Brain pericyte (primary cell): Measurements from ENCODE around the gene HFE.
"Not testable (repeated sequence)": the region's sequence is repeated elsewhere in the genome, so short reads cannot be mapped to it uniquely, and the experiment has no call there.

Experiments used
- DNase-seq: peaks from one replicate; pipeline ENCODE4 v3.0.0-alpha.2; 2012; ENCODE audit warnings: low read depth, low spot score

The HFE gene

DNA sequence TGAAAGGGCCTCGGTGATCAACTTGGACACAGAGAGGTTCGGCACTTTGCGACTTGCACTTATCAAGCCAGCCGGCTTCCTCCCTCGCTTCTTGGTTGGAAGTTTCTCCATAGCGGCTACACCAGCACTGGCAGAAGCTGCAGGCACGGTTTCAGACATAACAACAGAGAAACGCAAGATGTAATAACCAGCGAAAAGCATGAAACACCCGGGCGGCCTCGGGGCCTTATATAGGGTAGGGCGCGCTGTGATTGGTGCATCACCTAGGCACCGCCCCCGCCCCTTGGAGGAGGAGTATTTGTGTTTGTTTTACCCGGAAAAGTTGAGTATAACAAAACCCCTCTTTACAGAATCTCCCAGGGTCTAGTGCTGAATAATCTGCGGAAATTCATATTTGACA lies 20.7 kb downstream of the HFE start:
- DNase-seq: no peak

DNA sequence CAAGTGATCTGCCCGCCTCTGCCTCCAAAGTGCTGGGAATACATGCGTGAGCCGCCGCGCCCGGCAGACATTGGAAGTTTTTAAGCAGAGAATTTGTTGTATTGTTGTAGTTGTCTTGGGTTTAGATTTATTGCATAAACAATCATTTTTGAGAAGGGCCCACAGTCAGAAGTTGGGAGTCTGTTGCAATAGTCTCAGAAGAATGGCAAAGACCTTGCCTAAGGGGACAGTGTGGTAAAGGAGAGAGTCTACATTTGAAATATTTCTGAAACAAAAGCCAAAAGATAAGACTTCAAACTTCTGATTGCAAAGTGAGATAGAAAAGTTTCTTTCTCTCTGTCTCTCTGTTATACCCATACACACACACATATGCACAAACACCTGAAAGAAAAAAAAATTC lies 22.5 kb downstream of the HFE start:
- no peak for DNase-seq

DNA sequence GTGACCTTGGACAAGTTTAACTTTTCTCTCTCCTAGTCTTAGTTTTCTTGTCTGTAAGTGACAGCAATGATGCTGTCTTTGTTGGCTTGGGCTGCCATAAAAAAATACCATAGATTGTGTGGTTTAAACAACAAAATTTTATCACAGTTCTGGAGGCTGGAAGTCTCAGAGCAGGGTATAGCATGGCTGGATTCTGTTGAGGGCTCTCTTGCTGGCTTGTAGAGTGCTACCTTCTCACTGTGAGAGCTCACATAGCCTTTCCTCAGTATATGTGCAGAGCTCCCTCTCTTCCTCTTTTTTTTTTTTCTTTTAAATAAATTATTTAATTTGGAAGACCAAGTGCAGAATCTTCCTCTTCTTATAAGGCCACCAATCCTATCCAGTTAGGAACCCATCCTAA lies 26.3 kb downstream of the HFE start:
- no peak for DNase-seq

DNA sequence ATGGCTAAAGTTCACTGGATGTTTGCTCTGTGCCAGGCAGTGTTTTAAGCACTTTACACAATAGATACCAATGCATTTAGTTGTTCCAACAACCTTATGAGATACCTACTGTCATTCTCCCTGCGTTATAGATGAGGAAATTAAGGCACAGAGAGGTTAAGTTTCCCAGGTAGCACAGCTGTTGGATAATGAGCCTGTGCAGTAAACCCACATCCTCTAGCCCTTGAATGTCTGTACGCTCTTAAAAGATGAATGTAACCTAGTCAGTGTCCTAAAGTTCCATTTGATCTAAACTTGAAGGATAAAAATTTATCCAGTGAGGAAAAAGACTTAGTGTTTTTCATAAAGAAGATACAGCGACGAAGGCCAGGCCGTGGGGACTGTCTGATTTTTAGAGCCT lies 28.0 kb downstream of the HFE start:
- DNase-seq: no peak

DNA sequence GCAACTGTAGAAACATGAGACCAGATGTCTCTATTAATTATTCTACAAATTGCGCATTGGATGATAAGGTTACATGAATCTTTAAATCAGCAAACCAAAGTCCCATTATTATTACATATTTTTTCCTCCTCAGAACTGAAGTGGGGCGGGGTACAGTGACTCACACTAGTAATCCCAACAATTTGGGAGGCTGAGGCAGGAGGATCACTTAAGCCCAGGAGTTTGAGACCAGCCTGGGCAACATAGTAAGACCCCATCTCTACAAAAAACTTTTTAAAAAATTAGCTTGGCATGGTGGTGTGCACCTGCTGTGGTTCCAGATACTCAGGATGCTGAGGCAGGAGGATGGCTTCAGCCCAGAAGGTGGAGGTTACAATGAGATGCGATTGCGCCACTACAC lies 29.0 kb downstream of the HFE start:
- no peak for DNase-seq

DNA sequence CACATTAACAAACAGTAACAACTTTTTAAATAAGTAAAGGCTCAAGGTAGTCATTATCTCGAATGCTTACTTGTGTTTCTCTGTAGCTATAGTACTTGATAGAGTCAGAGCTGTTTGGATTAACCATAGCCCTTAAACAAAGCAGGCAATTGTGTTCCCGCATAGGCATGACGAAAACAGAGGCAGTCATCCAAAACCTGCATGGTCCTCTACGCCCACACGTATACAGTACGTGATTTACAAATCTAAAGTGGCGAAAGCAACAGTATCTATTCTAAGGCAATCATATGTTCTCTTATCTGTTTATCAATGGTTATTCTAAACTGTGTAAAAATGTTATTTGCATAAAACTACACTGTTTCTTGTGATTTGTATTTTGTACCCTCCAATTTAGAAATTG lies 31.8 kb downstream of the HFE start:
- DNase-seq: no peak

DNA sequence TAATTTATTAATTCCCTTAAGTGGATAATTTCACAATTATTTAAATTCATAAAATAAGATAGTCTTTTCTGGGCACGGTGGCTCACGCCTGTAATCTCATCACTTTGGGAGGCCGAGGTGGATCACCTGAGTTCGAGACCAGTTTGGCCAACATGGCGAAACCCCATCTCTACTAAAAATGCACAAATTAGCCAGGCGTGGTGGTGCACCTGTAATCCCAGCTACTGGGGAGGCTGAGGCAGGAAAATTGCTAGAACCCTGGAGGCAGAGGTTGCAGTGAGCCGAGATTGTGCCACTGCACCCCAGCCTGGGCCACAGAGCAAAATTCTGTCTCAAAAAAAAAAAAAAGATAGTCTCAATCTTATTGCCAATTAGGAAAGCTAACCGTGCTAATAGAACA lies 32.9 kb downstream of the HFE start:
- DNase-seq: not testable (repeated sequence)

DNA sequence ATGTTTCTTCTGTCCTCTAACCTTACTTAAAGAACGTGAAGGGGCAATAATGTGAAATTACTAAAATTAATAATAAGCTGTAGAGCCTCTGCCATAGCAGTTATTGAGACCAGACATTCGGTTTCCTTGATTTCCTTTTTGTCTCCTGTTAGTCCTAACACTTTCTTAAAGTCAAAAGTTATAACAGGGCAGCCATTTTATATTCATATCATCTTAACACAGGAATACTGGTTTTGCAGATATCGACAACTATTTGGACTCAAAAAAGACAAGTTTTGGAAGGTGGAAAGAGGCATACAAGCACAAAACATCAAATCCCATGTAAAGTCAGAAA lies 33.5 kb downstream of the HFE start:
- DNase-seq: no peak

DNA sequence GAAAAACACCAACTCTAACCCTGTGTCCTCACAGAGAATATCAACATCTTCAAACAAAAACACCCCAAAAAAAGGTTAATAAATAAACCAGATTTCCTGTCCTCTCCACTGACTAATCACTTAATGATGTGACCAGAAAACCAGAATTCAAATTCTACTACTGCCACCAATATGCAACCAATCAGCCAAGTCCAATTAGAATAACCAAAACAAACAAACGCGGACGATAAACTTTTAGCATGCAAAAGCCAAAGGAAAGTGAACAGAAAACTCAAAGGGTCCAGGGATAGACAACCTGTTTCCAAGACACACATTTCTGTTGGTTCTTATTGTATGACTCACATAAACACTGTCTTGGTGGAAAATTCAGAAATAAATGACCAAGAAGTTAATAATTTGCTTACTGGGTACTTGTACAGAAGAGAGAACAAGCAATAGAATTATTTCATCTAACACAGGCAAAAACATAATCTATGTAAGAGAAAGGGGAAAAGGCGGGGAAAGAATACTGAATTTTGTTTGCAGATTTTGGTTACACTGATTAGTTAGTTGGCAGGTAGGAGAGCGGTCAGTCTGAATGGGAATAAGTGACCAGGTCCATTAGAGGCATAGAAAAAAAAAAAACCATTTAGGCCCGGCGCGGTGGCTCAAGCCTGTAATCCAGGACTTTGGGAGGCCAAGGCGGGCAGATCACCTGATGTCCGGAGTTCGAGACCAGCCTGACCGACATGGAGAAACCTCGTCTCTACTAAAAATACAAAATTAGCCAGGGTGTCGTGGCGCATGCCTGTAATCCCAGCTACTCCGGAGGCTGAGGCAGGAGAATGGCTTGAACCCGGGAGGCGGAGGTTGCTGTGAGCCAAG lies 34.1 kb downstream of the HFE start:
- no peak for DNase-seq

DNA sequence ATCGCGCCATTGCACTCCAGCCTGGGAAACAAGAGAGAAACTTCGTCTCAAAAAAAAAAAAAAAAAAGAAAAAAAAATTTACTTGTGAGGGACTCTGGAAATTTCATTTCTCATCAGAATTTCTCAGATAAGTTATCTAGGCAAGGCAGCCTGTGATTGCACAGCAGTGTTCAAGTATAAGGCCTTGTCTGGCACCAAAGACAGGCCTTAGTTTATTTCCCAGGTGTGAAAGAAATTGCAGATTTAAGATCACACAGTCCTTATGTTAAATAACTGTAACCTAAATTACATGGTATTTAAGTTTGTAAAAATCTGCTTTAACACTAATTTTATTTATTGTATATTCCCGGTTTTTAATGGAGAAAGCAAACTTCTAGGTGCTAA lies 34.8 kb downstream of the HFE start:
- no peak for DNase-seq

DNA sequence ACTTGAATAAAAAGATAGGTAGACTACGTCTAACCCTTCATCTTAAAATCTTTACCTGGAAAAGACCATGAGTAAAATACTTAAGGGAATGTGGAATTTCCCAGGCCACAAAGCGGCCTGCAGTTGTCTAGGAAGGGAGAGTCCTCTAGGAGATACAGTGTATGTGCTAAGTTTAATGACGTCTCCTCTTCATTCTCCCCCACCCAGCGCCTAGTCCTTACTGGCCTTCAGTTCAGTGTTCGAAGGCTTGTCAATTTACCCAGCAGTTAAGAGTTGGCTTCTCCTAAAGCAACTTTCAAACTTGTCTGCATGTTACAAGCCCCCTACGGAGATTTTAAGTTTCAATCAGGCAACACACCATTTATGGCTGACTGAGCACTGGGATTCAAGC lies 35.2 kb downstream of the HFE start:
- DNase-seq: no peak

DNA sequence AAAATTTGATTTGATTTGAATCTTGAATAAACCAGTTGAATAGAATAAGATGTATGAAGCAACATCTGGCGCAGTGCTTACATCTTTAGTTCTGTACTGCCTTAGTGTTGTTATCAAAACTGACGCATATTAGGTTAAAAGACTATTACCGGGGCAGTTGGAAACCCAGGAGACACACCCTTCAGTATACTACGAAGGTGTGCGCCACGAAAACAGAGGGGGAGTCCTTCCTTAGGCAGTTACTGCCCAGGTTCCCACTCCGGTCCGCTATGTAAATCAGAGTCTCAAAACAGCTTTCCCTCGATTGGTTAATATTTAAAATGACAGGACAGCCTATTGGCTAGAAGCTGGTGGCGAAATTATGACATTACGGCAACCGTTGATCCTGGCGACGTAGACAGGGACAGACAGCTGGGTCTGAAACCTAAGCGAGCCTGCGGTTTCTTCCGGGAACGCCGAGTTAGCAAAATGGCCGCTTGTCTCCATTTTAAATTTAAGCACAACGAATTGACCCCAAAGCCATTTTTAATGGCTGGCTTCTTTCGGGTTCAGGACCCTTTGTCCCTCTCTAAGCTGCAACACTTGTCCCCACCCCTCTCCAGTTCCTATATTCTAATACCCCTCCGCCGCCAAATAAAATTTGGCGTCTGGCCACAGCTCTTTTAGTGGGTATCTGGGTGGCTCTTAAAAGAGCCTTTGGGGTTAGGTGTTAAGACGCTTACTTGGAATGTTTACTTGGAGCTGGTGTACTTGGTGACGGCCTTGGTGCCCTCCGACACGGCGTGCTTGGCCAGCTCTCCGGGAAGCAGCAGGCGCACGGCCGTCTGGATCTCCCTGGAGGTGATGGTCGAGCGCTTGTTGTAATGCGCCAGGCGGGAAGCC lies 35.8 kb downstream of the HFE start:
- DNase-seq: peak; percentile 88

DNA sequence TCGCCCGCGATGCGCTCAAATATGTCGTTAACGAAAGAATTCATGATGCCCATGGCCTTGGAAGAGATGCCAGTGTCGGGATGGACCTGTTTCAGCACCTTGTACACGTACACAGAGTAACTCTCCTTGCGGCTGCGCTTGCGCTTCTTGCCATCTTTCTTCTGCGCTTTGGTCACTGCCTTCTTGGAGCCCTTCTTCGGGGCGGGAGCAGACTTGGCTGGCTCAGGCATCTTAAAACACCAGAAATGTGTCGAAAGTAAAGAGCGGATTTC lies 36.4 kb downstream of the HFE start:
- DNase-seq: peak; percentile 95

DNA sequence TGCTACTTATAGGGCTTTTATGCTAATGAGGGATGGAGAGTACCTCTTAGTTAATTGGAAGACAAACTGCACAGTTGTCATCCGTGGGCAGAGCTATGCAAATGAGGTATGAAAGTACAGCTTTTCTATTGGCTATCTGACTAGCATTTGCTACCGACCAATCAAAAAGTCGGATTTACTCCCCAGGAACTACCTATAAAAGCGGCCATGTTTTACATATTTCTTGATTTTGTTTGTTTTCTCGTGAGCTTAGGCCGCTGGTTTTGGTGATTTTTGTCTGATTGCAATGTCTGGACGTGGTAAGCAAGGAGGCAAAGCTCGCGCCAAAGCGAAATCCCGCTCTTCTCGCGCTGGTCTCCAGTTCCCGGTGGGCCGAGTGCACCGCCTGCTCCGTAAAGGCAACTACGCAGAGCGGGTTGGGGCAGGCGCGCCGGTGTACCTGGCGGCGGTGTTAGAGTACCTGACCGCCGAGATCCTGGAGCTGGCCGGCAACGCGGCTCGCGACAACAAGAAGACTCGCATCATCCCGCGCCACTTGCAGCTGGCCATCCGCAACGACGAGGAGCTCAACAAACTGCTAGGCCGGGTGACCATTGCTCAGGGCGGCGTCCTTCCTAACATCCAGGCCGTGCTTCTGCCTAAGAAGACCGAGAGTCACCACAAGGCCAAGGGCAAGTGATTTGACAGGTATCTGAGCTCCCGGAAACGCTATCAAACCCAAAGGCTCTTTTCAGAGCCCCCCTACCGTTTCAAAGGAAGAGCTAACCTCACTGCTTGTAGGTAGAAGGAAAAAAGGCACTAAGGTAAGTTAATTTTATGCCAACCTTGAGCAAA lies 36.9 kb downstream of the HFE start:
- DNase-seq: peak; percentile 13

DNA sequence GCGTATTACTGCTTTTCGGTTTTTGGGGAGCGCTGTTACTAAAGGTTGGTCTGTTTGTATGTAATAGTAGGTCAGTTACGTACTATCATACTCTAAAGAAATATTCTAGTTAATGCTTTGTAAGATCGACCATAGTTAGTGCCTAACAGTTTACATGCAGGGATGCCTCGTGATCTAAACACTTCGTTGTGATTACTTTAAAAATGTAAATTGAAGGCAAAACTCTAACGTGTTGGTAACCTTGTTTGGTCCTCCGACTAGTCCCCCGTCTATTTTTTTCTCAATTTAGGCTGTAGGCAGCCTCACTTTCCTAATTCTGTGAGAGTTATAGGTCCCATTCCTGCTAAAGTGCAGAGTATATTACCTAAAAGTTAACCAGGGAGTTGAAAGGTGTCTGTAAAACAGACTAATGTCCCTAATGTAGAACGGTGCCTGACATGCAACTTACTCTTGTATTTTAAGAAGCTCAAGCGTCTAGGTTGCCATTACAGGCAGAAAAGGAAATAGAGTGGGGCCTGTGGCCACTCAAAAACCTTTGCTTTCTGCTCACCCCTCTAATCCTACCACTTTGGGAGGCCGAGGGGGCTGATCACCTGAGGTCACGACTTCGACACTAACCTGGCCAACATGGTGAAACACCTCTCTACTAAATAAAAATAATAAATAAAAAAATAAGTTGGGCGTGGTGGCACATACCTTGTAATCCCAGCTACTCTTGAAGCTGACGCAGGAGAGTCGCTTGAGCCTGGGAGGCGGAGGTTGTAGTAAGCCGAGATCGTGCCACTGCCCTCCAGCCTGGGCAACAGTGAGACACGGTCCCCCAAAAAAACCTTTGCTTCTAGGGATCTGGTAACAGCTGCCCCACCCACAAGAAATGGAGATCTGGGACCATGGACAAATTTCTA lies 37.8 kb downstream of the HFE start:
- no peak for DNase-seq

DNA sequence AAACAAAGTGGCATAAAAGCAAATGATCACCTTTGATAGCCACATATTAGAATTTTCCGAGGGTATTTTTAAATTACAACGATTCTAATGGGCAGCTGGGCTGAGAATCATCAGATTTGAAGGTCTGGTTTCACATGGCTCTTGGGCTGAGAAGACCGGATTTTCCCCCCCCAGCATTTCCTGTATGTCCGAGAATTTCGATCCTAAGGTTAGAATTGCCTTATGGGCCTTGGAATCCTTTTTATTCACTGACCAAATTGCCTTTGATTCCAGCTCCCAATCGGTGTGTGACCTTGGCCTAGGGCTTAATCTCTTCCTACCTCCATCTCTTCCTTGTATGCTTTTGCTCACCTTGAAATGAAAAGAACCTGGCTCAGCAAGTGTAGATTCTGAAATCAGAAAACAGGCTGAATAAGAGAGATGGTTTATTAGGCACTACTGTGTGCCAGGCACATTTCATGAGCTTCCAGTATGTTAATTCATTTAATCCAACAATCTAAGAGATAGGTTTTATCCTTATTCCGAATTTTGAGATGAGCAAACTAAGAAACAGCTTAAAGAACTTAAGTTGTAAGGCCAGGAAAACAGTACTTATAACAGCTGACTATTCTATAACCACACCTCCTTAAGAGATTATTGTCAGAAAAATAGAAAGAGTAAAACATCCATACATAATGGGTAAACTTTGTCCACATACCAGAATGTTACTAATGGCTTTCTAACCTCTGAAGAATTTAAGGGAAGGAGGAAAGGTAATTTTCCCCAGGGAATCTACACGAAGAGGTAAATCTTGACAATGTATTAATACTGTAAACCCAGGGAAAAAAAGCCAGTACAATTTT lies 39.4 kb downstream of the HFE start:
- DNase-seq: no peak

DNA sequence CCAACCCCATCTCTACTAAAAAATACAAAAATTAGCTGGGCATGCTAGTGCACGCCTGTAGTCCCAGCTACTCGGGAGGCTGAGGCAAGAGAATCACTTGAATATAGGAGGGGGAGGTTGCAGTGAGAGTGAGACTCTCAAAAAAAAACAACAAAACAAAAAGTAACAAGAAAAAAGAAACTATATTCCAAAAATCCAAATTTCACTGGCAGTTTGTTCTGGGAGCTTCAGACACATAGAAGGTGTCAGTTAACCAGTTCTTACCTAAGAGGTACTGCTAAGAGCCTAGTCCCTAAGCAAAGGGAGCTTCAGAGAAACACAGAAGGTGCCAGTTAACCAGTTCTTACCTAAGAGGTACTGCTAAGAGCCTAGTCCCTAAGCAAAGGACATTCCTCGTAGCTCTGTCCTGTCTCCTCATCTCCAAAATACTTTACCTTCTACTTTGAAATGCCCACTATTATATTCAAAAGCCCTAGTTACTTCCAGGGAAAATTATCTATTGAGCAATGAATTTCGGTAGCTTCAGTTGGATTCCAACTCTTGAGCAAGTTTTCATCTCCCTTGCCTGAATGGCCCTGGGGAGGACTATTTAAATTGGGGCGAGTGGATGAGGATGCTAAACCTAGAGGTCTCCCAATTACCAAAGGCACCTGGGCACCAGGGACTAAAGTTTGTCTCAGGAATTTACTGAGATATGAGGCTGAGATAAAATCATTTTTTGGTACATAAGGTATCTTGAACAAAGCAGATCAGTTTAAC lies 41.0 kb downstream of the HFE start:
- DNase-seq: no peak

DNA sequence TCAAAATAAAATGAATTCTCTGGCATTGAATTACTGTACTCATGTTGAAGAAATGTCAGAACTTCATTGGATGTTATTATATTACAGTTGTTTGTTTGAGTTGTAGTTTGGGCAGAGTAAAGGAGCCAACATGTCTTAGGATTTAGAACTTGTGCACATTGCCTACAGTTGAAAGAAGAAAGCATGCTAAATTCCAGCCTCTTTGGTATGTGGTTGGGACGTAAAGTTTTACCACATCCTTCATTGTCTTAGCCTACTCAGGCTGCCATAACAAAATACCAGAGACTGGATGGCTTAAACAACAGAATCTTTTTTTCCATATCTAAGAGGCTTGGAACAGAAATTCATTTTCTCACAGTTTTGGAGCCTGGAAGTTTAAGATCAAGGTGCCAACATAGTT lies 42.4 kb downstream of the HFE start:
- DNase-seq: no peak

DNA sequence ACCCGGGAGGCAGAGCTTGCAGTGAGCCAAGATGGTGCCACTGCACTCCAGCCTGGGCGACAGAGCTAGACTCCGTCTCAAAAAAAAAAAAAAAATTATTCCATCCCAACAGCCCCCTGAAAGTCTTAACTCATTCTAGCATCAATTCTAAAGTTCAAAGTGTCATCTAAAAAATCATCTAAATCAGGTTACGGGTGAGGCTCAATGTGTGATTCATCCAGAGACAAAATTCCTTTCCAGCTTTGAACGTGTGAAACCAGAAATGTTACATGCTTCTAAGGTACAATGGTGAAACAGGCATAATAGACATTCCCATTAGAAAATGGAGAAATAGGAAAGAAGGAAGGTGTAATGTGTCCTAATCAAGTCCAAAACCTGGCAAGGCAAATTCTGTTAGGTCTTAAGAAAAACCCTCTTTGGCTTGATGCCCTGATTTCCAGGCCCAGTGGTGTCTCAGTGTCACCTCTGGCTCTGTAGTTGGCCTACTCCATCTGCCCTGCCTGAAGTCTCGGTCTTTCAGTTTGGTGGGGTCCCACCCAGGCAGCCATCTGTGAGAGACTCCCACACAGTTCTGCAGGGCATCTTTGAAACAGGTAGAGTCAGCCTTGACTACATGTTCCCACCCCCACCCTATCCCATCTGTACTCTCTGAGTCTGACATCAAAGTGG lies 43.5 kb downstream of the HFE start:
- DNase-seq: no peak
